GM21723 (cell line): ENCODE data around the gene IL1RAPL1.
"Not testable (repeated sequence)": the region's sequence is repeated elsewhere in the genome, so short reads cannot be mapped to it uniquely, and the experiment has no call there.

Experiments
- ATAC-seq: cut with Tn5 transposase; IDR thresholded peaks from one replicate; pipeline ENCODE4 v1.9.1; 2021; ENCODE audit warnings: mild to moderate bottlenecking, moderate library complexity; ENCODE audit not compliant: unreplicated experiment

The IL1RAPL1 gene

DNA sequence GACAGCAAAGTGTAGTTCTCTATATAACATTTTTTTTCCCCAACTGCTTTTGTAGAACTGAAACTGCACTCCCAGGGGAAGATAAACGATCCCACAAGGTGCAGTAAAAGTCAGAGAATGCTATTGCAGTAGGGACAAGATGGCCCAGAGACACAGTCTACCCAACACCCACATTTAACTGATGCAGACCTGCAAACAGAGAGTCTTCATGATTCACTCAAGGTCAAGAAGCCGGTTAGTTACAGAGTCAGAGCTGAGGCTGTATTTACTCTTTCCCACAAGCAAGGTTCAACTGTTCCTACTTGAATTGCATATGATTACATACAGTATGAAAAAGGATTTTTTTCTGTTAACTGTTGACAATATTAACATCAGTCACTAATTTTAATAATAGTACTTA, 654.6 kb downstream of the IL1RAPL1 start:
- no peak for ATAC-seq

DNA sequence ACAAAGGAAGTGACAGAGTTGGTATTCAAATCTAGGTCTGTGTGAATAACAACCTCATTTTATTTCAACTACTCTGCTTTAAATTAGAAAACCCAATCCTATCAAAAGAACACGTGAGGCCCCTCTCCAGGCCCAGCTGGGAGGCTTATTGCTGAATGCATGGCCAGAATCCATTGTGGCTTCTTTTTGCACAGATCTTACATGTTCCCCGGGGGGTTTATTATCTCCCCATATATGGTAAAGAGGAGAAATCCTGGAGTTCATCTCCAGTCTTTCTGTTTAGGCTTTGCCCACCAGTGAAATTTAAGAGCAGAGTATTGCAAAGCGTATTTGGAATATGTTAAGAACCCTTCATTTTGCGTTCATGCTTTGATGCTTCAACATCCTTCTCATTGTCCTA, 655.6 kb downstream of the IL1RAPL1 start:
- ATAC-seq: no peak

DNA sequence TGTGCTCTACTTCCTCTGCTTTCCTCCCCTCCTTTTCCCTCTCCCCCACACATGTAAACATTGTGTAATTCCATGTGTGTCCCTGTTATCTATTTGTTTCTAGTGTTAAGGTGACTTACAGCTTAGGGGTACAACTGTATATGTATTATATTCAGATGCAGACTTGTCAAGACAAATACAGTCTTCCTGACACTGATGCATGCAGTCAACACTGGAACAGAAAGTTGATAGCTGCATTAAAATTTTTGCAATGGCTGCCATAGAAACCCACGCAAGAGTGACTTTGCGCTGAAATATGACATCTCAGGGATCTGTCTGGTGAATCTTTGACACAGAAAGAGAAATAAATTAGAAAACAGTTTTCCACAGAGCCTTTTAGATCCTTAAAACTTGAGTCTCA, 656.7 kb downstream of the IL1RAPL1 start:
- no peak for ATAC-seq

DNA sequence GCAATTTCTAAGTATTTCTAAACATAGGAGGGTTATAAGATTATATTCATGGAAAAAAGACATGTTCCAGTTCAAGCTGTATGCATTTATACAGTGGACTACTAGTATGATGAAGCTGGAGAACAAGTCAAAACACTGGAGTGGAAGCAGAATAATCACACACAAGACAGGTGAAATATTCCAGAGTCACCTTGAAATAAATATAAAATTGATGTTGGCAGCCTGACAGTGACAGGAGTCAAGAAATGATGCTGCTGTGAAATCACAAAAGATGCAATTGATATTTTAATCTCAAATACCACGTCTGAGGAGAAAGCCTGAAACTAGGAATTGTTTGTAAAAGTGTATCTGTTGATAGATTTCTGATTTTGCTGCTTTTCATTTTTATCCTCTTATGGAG, 667.3 kb downstream of the IL1RAPL1 start:
- ATAC-seq: no peak

DNA sequence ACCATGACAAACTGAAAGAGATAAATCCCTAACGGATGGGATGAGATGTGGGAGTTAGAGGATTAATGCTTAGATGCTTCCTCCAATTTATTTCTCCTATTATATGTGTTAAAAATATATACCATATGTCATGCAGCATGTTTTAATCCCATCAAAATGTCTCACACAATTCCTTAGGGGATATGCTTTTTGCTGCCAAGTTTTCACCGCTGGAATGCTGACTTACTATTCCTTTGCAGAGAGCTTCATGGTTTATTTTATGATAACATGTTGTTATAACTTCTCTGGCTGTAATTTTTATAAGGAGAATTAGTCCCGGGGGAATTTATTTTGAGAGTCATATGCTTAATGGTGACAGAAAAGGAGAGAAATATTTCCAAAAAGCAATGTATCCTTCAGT, 670.3 kb downstream of the IL1RAPL1 start:
- ATAC-seq: no peak

DNA sequence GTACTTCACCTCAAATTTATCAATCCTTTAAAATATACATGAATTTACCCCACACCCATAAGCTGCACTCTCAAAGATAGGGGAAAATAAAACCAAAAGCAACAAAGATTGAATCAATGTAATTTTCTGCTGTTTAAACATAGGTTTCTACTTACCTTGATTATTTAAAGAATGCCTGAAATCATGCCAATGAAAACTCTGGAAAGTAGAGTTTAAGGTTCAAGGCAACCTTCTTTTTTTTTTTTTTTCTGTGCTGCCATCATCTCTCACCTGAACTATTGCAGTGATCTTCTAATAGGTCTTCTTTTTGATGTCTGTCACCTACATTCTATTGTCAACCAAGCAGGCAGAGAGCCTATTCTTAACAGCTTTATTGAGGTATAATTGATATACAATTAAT, 682.1 kb downstream of the IL1RAPL1 start:
- no peak for ATAC-seq

DNA sequence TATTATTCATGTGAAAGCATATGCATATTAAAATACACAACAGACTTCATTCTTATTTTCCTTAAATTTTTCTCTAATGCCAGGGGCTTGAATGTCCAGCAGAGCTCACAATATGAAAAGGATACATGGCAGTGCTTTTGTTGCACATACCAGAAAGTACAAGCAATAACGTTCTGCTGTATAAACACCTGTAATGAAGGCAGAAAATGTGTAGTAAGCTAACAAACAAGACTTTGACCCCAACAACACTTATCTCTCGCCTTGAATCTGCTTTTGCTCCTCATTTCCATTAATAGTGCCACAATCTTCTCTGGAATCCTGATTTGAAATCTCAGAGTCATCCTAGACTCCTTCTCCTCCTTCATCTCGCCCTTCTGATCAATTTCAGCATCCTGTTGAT, 687.3 kb downstream of the IL1RAPL1 start:
- ATAC-seq: no peak

DNA sequence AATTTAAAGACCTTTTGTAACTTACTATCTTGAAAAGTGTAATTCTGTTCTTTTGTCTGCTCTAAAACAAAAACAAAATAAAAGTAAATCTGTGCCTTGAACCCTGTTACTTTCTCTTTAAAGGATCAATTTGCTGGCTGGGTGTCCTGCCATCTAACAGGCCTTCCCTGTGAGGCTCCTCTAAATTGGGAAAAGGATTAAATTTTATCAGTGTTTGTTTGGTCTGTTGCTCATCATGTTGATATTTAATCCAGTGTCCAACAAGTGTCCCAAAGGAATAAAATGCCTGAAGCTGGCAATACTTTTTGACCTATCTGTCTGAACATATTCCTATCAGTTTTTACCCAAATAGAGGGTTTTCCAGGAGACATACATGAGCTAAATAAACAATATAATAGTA, 688.7 kb downstream of the IL1RAPL1 start:
- no peak for ATAC-seq

DNA sequence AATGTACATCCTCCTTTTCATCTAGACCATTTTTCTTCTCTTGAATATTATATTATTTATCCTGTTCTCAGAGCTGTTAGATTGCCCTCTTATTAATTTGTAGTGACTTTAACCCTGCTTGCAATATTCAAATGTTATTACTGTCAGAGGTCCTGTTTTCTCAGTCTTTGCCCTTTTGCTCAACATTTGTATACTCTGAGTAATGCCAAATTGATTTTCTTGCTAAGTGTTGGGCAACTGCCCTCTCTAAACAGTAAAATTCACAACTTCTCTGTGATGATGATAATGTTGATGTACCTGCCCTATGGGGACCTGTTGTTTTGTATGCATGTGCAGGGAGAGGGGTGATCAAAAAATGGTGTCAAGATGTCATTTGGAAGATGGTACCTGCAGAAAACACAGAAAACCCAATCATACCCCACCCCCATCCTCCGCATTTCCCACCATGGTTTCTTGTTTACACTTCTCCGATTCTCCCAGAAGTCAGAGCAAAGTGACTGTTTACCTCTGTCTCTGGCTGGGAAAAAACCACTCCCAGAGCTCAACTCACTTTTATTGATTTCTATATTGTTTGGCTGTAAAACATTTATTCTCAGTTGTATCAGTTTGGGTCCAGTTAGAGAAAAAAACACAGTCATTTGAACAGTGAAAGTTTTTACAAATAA, 694.0 kb downstream of the IL1RAPL1 start:
- ATAC-seq: no peak

DNA sequence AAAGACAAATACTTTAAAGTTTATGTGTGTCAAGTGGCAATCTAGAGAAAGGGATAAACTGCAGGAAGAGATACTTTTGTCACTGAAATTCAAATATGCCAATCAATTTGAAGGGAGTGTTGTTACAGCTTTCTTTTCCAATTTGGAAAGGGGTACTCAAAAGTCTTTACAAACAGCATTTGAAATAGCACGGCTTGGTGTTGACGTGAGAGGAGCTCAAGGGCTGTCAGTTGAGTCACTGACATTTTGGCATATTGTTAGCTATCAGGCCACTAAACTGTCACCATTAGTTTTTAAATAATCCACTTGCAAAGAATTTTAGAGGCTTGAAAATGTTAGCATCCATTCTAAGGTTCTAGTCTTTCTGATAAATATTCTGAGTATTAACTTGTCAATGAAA, 698.4 kb downstream of the IL1RAPL1 start:
- ATAC-seq: no peak

DNA sequence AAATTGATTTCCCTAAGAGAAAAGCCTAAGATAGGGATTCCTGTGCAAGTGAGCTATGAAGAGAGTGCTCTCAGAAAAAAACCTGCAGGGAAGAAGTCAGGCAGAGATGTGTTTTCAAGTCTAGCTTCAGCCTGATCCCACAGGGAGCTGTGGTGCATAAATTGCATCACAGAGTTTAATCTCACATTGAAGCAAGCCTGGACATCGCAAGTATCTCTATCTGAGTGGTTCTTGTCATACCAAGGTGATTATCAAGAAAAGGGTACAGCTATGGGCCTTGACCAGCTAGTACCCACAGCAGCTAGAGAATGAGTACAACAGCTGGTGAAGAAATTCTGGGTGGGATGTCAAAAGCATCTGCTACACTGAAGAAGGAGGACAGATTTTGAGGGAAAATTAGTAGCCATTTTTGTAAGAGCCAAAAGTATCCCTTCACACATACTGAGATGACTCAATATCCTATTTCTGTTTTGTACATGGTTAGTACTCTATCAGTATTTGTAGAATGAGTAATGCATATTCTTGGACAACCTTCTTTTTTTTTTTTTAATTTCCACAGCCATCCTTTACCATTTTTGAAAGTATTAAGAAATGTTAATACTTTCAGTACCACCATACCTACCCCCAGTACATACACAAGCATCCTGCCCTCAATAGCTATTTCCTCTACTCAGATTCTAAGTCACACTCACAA, 708.9 kb downstream of the IL1RAPL1 start:
- ATAC-seq: no peak

DNA sequence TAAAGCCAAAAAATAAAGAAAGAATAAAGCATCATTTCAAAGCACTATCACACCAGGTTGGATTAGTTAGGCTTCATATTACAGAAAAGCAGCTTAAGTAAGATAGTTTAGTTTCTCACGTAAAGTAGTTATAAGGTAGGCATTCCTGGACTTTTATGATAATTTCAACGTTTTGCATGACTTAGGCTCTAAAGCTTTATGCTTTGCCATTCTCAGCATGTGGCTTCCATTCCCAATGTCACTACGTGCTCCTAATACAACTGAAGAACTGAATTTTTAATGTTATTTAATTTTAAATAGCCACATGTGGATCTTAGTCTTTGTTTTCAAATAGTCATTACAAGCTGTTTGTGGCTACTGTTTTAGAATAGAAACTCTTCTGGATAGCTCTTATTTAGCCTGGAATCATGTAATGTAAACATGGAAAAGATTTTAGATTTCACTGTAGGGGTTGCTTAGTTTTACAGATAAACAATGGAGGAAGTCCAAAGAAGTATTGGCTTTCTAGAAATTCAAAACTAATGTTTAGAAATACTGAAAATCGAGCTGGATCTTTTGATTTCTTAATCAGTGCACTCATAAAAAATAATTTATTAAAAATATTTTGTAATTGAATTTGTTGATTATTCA, 710.0 kb downstream of the IL1RAPL1 start:
- ATAC-seq: no peak

DNA sequence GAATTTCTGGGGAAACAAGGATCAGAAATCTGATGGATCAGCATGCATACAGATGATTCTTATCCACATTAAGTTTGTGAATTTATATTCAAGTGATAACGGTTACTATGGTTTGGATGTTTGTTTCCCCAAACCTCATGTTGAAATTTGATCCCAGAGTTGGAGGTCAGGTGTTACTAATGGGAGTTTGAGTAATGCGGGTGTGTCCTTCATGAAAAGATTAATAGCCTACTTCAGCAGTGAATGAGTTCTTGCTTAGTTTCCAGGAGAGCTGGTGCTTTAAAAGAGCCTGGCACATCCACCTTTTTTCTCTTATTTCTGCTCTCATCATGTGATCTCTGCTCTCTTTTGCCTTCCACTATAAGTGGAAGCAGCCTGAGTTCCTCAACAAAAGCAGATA, 712.4 kb downstream of the IL1RAPL1 start:
- no peak for ATAC-seq

DNA sequence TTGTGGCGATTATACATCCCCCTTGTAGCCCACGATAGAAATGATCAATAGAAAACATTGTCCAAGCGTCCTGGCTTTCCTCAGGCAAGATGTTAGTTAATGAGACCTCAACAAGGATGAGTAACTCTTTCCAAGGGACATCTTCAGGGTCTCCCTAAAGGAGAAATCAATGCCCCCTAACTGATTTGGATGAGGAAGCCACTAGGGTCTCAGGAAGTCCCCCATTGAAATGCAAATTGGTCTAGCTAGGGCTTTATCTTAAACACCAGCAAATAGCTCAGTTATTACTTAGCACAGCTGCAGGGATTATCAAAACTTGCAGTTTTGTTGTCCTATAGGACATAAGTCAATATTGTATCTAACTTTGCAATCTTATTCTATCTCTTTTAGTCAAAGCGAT, 721.5 kb downstream of the IL1RAPL1 start:
- ATAC-seq: no peak

DNA sequence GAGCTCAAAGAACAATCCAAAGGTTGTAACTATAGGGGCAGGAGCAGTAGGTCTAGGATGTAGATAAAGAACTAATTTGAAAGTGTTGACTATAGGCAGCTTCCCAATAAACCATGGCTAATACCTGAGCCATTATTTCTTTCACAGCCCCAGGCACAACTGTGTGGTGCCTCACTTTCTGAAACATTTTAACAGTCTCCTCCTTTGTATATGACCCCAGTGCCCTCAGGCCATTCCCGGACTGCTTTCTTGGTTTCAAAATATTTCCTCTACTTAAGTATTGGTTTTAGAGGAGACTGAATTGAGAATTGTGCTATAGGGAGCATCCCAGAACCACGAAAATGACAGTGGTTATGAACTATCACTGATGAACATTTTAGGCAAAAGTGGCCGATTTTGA, 728.7 kb downstream of the IL1RAPL1 start:
- no peak for ATAC-seq

DNA sequence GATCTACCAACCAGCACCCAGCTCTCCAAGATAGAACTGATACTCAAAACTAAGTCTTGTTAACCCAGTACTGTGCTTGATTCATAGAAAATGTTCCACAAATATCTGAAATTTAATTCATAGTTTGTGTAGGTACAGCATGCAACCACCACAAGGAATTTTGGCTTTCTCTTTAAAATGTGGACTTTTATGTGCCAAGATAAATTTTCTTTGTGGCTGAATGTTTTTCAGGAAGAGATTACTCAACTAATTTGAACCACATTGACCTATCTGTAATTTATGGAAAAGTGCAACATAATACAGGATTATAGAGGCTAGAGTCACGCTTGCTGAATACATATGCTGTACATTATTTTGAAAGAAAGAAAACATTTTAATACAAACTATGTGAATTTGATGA, 730.8 kb downstream of the IL1RAPL1 start:
- ATAC-seq: no peak

DNA sequence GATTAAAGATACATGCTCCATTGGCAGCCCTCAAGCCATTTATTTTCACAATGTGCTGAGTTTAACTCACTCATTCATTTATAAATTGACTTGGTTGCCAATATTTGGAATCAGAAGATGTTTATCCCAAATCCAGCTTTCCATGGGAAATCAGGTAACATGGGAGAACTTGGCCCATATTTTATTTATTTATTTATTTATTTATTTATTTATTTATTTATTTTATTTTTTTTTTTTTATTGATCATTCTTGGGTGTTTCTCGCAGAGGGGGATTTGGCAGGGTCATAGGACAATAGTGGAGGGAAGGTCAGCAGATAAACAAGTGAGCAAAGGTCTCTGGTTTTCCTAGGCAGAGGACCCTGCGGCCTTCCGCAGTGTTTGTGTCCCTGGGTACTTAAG, 745.2 kb downstream of the IL1RAPL1 start:
- not testable (repeated sequence) for ATAC-seq

DNA sequence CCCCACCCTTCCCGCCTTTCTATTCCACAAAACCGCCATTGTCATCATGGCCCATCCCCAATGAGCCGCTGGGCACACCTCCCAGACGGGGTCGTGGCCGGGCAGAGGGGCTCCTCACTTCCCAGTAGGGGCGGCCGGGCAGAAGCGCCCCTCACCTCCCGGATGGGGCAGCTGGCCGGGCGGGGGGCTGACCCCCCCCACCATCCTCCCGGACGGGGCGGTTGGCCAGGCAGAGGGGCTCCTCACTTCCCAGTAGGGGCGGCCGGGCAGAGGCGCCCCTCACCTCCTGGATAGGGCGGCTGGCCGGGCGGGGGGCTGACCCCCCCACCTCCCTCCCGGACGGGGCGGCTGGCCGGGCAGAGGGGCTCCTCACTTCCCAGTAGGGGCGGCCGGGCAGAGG, 745.8 kb downstream of the IL1RAPL1 start:
- ATAC-seq: not testable (repeated sequence)

DNA sequence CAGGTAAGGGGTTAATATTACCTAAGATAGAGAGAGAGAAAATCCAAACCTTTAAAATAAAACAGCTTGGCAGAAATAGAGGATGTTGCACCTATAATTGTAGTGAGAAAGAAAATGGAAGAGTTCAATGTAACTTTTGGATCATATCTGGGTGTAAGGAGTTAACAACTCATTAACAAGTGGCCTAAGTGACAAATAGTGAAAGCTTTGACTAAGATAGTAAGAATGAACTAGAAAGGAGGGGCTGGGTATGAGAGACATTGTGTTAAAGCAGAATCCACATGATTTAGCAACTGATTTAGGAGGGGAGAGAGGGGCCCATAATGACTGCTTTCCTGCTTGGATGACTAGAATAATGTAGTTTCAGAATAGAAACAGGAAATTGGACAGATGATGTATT, 761.0 kb downstream of the IL1RAPL1 start:
- no peak for ATAC-seq

DNA sequence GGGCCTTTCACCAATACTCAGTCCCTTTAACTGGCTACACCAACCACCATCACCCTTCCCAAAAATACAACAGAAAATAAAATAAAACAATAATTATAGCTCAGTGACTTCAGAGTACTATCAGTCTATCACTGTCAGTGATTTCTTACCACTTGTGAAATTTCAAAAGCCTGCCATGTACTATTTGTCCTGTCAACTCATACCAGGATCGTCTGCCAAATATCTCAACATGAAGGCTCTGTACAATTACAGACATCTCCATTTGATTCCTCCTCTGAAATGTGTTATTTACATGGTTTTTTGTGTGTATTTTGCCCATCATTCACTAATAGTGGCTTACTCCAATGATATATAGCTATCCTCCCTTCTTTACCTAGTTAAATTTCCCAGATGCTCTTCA, 772.0 kb downstream of the IL1RAPL1 start:
- ATAC-seq: no peak

DNA sequence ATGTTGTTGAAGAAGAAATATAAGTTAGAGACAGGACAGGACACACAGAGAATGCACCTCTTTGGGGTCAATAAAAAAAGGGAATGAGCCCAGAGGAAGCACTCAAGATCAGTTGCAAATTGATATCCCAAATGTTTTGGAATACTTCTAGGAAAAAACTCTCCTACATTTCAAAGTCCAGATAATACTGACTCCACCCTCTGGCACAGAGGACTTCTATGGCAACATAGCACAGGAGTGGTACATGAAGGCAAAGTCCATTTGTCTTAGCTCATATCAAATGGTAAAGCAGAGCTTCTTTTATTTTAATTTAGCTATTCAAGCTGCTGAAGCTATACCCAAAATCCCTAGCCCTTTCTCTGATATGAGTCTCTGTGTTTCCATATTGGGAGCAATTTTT, 787.5 kb downstream of the IL1RAPL1 start:
- ATAC-seq: not testable (repeated sequence)

DNA sequence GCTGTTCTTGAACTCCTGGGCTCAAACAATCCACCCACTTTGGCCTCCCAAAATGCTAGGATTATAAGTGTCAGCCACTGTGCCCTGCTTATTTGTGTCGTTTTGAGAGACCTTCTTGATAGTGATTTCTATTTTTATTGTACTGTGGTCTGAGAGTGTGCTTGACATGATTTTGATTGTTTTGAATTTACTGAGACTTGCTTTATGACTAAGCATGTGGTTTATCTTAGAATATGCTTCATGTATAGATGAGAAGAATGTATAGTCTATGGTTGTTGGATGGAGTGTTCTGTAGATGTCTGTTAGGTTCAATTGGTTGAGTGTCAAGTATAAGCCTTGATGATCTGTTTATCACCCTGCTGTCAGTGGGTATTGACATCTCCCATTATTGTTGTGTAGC, 789.3 kb downstream of the IL1RAPL1 start:
- no peak for ATAC-seq
